ENCODE results near the gene GTF2H1.
A peak's percentile ranks its signal among the peaks of the same experiment; 100 is the strongest.

The GTF2H1 gene

GRCh38 chr11:18347471-18348125 is 25.2 kb downstream of the GTF2H1 start:
- H3K27ac ChIP-seq, result no peak overlapping the region
- ChIA-PET POLR2A (ENCODE audit: low non-redundant PET) (no interaction called here), CTCF (no interaction called here)
- no peak for TF ChIP-seq CTCF (conservative IDR thresholded peaks at IDR 0.05; ENCODE audit: low read depth)
- no peak for DNase-seq (ENCODE audit: low spot score)

GRCh38 chr11:18352581-18352980 is 30.2 kb downstream of the GTF2H1 start:
- H3K27ac ChIP-seq, result peak overlapping the region; percentile 31
- ChIA-PET POLR2A (ENCODE audit: low non-redundant PET) (no interaction called here), CTCF (interaction anchor here (0.6 kb wide), 1 partner anchor 16 kb away, joined by 3 read pairs; no protein-coding TSS in a partner anchor)
- DNase-seq (ENCODE audit: low spot score), result peak; percentile 35
- TF ChIP-seq CTCF (conservative IDR thresholded peaks at IDR 0.05; ENCODE audit: low read depth), result no peak

GRCh38 chr11:18358646-18359045 is 36.3 kb downstream of the GTF2H1 start:
- no peak for TF ChIP-seq CTCF (conservative IDR thresholded peaks at IDR 0.05; ENCODE audit: low read depth)
- ChIA-PET CTCF (no interaction called here), POLR2A (ENCODE audit: low non-redundant PET) (interaction anchor here (1.2 kb wide), 1 partner anchor 36 kb away, joined by 3 read pairs; the partner anchor contains the start of gene LDHA)
- no peak for DNase-seq (ENCODE audit: low spot score)
- H3K27ac ChIP-seq, result no peak overlapping the region

DNA sequence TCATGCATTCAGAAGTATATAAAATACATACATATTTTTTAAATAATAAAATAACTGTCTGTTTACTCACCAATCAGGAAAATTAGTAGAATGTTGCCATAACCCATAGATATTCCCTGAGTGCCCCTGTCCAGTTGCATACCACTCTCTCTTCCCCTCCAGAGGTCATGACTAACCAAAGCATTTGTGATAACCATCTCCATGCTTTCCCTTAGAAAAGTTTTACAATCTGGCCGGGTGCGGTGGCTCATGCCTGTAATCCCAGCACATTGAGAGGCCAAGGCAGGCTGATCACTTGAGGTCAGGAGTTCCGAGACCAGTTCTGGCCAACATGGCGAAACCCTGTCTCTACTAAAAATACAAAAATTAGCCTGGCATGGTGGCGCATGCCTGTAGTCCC is 38.8 kb downstream of the GTF2H1 start:
- TF ChIP-seq CTCF (conservative IDR thresholded peaks at IDR 0.05; ENCODE audit: low read depth), result no peak
- ChIA-PET POLR2A (ENCODE audit: low non-redundant PET) (interaction anchor here (0.6 kb wide), 1 partner anchor 195 kb away, joined by 4 read pairs; no protein-coding TSS in a partner anchor), CTCF (interaction anchor here (0.7 kb wide), 1 partner anchor 414 kb away, joined by 3 read pairs; no protein-coding TSS in a partner anchor)
- H3K27ac ChIP-seq, result no peak overlapping the region
- DNase-seq (ENCODE audit: low spot score), result no peak

GRCh38 chr11:18364495-18365073 is 42.2 kb downstream of the GTF2H1 start:
- ChIA-PET POLR2A (ENCODE audit: low non-redundant PET) (no interaction called here), CTCF (no interaction called here)
- TF ChIP-seq CTCF (conservative IDR thresholded peaks at IDR 0.05; ENCODE audit: low read depth), result no peak
- H3K27ac ChIP-seq, result no peak overlapping the region
- DNase-seq (ENCODE audit: low spot score), result no peak

- no peak for TF ChIP-seq CTCF (conservative IDR thresholded peaks at IDR 0.05; ENCODE audit: low read depth)
- DNase-seq (ENCODE audit: low spot score), result no peak
- ChIA-PET POLR2A (ENCODE audit: low non-redundant PET) (no interaction called here), CTCF (no interaction called here)
- H3K27ac ChIP-seq, result no peak overlapping the region
Observed at GRCh38 chr11:18365741-18366140, 43.4 kb downstream of the GTF2H1 start.
